Neuronal stem cell (in vitro differentiated cells): Measurements from ENCODE around the gene BCL2.

Experiments
- DNase-seq: peaks from one replicate; pipeline ENCODE4 v3.0.0-alpha.2; 2013; ENCODE audit warnings: low spot score
- H2AFZ ChIP-seq: one replicate; pipeline ENCODE4 v1.6.1; 2013; ENCODE audit warnings: mild to moderate bottlenecking, low read length, inconsistent platforms
- H2AK5ac ChIP-seq: 2 replicates; pipeline ENCODE4 v1.6.1; 2013; ENCODE audit warnings: low read depth, mild to moderate bottlenecking, inconsistent platforms, low read length, moderate library complexity, mixed read lengths
- H2BK120ac ChIP-seq: 2 replicates; pipeline ENCODE4 v1.6.1; 2013; ENCODE audit warnings: low read depth, mild to moderate bottlenecking, inconsistent platforms, low read length, moderate library complexity, mixed read lengths
- H2BK12ac ChIP-seq: one replicate; pipeline ENCODE4 v1.6.1; 2013; ENCODE audit warnings: low read length, inconsistent platforms
- H2BK15ac ChIP-seq: 2 replicates; pipeline ENCODE4 v1.6.1; 2013; ENCODE audit warnings: mild to moderate bottlenecking, low read length, inconsistent platforms, mixed read lengths
- H2BK5ac ChIP-seq: one replicate; pipeline ENCODE4 v1.6.1; 2013; ENCODE audit warnings: inconsistent platforms, mild to moderate bottlenecking, low read length, moderate library complexity
- H3K14ac ChIP-seq: one replicate; pipeline ENCODE4 v1.6.1; 2013; ENCODE audit warnings: low read length, inconsistent platforms
- H3K18ac ChIP-seq: 2 replicates; pipeline ENCODE4 v1.6.1; 2013; ENCODE audit warnings: low read length, inconsistent platforms
- H3K23ac ChIP-seq: 2 replicates; pipeline ENCODE4 v1.6.1; 2013; ENCODE audit warnings: low read depth, mild to moderate bottlenecking, mixed read lengths, low read length, inconsistent platforms; ENCODE audit not compliant: poor library complexity
- H3K27ac ChIP-seq: replicated peaks from 3 replicates; pipeline ENCODE4 v1.5.1; 2013; ENCODE audit warnings: low read length, inconsistent platforms
- H3K27me3 ChIP-seq, 3 experiments: 2 replicates each; pipeline ENCODE4 v1.6.1; 2013; ENCODE audit warnings: low read length in 3 of 3, mild to moderate bottlenecking in 2 of 3, inconsistent platforms in 1 of 3, low read depth in 1 of 3, mixed read lengths in 1 of 3, moderate library complexity in 1 of 3; ENCODE audit not compliant: control insufficient read depth in 3 of 3, insufficient read depth in 3 of 3
- H3K36me3 ChIP-seq, 2 donors: replicated peaks in 1 of 2; 2 replicates each; pipeline ENCODE4 v1.6.1; 2013; ENCODE audit warnings: low read length in 2 of 2; ENCODE audit not compliant: control insufficient read depth in 2 of 2, insufficient read depth in 2 of 2
- H3K4ac ChIP-seq: 2 replicates; pipeline ENCODE4 v1.6.1; 2013; ENCODE audit warnings: inconsistent platforms, mild to moderate bottlenecking, low read length, moderate library complexity
- H3K4me1 ChIP-seq, 2 donors: 1 replicate in 1 of 2; 2 replicates in 1 of 2; pipeline ENCODE4 v1.6.1; 2013; ENCODE audit warnings: low read length in 2 of 2, low read depth in 1 of 2; ENCODE audit not compliant: control insufficient read depth in 2 of 2, insufficient read depth in 1 of 2
- H3K4me2 ChIP-seq: one replicate; pipeline ENCODE4 v1.6.1; 2013; ENCODE audit warnings: mild to moderate bottlenecking, low read length, inconsistent platforms; ENCODE audit not compliant: insufficient read depth, poor library complexity, severe bottlenecking
- H3K4me3 ChIP-seq, 2 donors: 2 replicates each; pipeline ENCODE4 v1.5.1; 2013; ENCODE audit warnings: low read length in 2 of 2, mild to moderate bottlenecking in 2 of 2, inconsistent platforms in 1 of 2, moderate library complexity in 1 of 2
- H3K79me1 ChIP-seq: one replicate; pipeline ENCODE4 v1.6.1; 2013; ENCODE audit warnings: low read depth, mild to moderate bottlenecking, inconsistent platforms, low read length, moderate library complexity
- H3K9ac ChIP-seq: one replicate; pipeline ENCODE4 v1.6.1; 2013; ENCODE audit warnings: mild to moderate bottlenecking, low read depth, low read length, inconsistent platforms; ENCODE audit not compliant: poor library complexity
- H3K9me3 ChIP-seq, 2 donors: replicated peaks in 1 of 2; 2 replicates each; pipeline versions ENCODE3 to v1.6.1; 2013; ENCODE audit warnings: low read length in 2 of 2, mild to moderate bottlenecking in 2 of 2, inconsistent platforms in 1 of 2, low read depth in 1 of 2, mixed read lengths in 1 of 2, moderate library complexity in 1 of 2; ENCODE audit not compliant: control insufficient read depth in 2 of 2, insufficient read depth in 1 of 2
- H4K8ac ChIP-seq: one replicate; pipeline ENCODE4 v1.6.1; 2013; ENCODE audit warnings: low read depth, mild to moderate bottlenecking, inconsistent platforms, low read length, moderate library complexity
- H4K91ac ChIP-seq: one replicate; pipeline ENCODE4 v1.6.1; 2013; ENCODE audit warnings: low read length, low read depth, mild to moderate bottlenecking, inconsistent platforms; ENCODE audit not compliant: poor library complexity
- WGBS, 2 donors: extraction: QIAGEN DNeasy Blood & Tissue Kit; methylation state at CpG; one replicate each; pipeline ENCODE4 v1.1.7; 2013; ENCODE audit warnings: missing lambda C conversion rate in 2 of 2, mixed read lengths in 1 of 2; ENCODE audit not compliant: insufficient read length in 2 of 2, insufficient replicate concordance in 1 of 2; ENCODE audit errors: extremely low coverage in 2 of 2; 5-methylcytosine and 5-hydroxymethylcytosine counted together

The BCL2 gene

GRCh38 chr18:63261029-63261428, 58.5 kb downstream of the BCL2 start:
- H3K23ac ChIP-seq = no peak overlapping the region
- no peak overlapping the region for H3K18ac ChIP-seq
- no CpG with 5 or more reads among the region's 3 CpGs for WGBS, 2 donors
- H3K14ac ChIP-seq = no peak overlapping the region
- H3K36me3 ChIP-seq = no peaks in the 10 kb centered on the region
- H3K4me2 ChIP-seq = no peak overlapping the region
- H3K4ac ChIP-seq = no peak overlapping the region
- no peak overlapping the region for H4K8ac ChIP-seq
- no peak for DNase-seq
- H3K79me1 ChIP-seq = no peaks in the 10 kb centered on the region
- no peak overlapping the region for H2BK12ac ChIP-seq
- H3K27me3 ChIP-seq = no peaks in the 10 kb centered on the region
- H4K91ac ChIP-seq = no peak overlapping the region
- H3K27ac ChIP-seq = peak overlapping the region; percentile 28
- H3K4me3 ChIP-seq = no peak overlapping the region
- no peak overlapping the region for H2BK120ac ChIP-seq
- no peak overlapping the region for H2BK15ac ChIP-seq
- no peak overlapping the region for H2AFZ ChIP-seq
- no peak overlapping the region for H2BK5ac ChIP-seq
- no peak overlapping the region for H3K9ac ChIP-seq
- H2AK5ac ChIP-seq = no peak overlapping the region
- peaks cover 0 to 4% of the 10 kb centered on the region in 2 donors for H3K9me3 ChIP-seq
- peaks cover 7 to 11% of the 10 kb centered on the region in 2 donors for H3K4me1 ChIP-seq

DNA sequence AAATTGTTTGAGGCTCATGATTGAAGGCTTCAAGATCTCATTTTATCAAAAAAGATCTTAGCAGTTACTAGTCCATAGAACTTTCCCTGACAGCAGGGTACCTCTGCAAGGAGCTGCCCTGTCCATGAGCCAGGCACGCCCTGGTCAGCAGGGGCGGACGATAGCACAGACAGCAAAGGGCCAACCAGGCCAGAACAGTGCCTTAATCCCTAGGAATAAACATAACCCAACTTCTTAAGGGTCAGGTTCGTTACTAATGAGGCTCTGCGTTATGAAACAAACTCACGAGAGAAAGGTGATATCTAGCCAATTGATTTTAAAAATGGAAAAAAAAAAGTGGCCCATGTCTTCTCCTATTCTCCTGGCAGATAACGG, 59.2 kb downstream of the BCL2 start:
- Histone ChIP-seq H3K4me3 (no peak overlapping the region), H2AFZ (no peak overlapping the region)
- WGBS, 2 donors = no CpG with 5 or more reads among the region's 7 CpGs

GRCh38 chr18:63259567-63260379, 59.8 kb downstream of the BCL2 start:
- H3K9ac ChIP-seq = no peak overlapping the region
- no peak overlapping the region for H3K4me3 ChIP-seq
- H4K8ac ChIP-seq = no peak overlapping the region
- no peak overlapping the region for H3K4ac ChIP-seq
- no peak overlapping the region for H2AFZ ChIP-seq
- H3K4me2 ChIP-seq = no peak overlapping the region
- no CpG with 5 or more reads among the region's 10 CpGs for WGBS, 2 donors
- no peak overlapping the region for H2BK12ac ChIP-seq
- no peak overlapping the region for H2BK15ac ChIP-seq
- no peaks in the 10 kb centered on the region for H3K79me1 ChIP-seq
- peaks cover 0 to 4% of the 10 kb centered on the region in 2 donors for H3K9me3 ChIP-seq
- no peak overlapping the region for H2BK5ac ChIP-seq
- no peak overlapping the region for H3K14ac ChIP-seq
- H3K4me1 ChIP-seq = peaks cover 7 to 8% of the 10 kb centered on the region in 2 donors
- no peak overlapping the region for H3K27ac ChIP-seq
- DNase-seq = no peak
- no peak overlapping the region for H2BK120ac ChIP-seq
- H3K23ac ChIP-seq = no peak overlapping the region
- no peaks in the 10 kb centered on the region for H3K36me3 ChIP-seq
- no peaks in the 10 kb centered on the region for H3K27me3 ChIP-seq
- no peak overlapping the region for H4K91ac ChIP-seq
- H3K18ac ChIP-seq = no peak overlapping the region
- H2AK5ac ChIP-seq = no peak overlapping the region

More for the DNA sequence above, 59.2 kb downstream of the BCL2 start:
- H3K9ac ChIP-seq = no peak overlapping the region
- no peak overlapping the region for H4K8ac ChIP-seq
- no peak overlapping the region for H4K91ac ChIP-seq
- no peak overlapping the region for H3K4me2 ChIP-seq
- H3K27me3 ChIP-seq = no peaks in the 10 kb centered on the region
- no peak overlapping the region for H3K27ac ChIP-seq
- H2BK120ac ChIP-seq = no peak overlapping the region
- H2BK15ac ChIP-seq = no peak overlapping the region
- H2BK5ac ChIP-seq = no peak overlapping the region
- no peak overlapping the region for H3K14ac ChIP-seq
- no peak overlapping the region for H3K4ac ChIP-seq
- H3K18ac ChIP-seq = no peak overlapping the region
- no peak for DNase-seq
- no peak overlapping the region for H3K23ac ChIP-seq
- no peak overlapping the region for H2BK12ac ChIP-seq
- peaks cover 7 to 11% of the 10 kb centered on the region in 2 donors for H3K4me1 ChIP-seq
- H2AK5ac ChIP-seq = no peak overlapping the region
- H3K79me1 ChIP-seq = no peaks in the 10 kb centered on the region
- peaks cover 0 to 4% of the 10 kb centered on the region in 2 donors for H3K9me3 ChIP-seq
- H3K36me3 ChIP-seq = no peaks in the 10 kb centered on the region

DNA sequence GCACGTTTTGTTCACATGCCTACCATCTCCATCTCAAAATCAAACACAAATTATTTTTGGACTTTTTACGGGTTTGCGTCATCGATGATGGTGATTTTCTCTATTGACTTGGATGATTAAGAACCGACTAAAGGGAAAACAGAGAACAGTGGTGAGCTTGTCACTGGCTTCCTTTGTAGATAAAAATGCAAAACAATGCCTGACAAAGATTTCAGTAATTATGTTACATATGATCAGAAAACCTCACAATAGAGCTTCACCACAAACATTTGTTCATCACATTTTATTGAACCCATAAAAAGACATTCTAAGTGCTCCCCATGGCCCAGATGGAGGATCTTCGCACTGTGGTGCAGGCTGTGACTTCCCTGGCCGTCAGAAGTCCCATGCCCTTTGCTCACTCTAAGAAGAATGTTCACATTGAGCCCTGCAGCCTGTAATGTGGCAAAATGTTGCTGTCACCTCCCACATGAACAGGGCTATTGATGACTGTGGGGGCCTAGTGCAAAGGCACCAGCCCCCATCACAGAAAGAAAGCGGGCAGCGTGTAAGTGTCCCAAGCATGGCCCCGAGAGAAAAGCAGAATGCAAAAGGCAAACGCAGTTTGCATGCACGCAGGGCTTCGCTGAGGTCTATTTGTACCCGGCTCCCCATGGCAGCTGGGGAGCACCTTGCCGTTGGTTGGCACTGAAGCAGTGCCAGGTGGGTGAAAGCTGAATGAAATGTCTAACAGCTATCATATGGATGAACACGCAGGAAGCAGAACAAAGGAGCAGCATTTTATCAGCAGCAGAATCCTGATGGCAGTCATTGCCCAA, 60.6 kb downstream of the BCL2 start:
- Histone ChIP-seq H3K4me2 (no peak overlapping the region), H3K4me1 (peaks cover 0 to 7% of the 10 kb centered on the region in 2 donors), H3K18ac (no peak overlapping the region), H2BK120ac (no peak overlapping the region), H2BK12ac (no peak overlapping the region), H3K79me1 (no peaks in the 10 kb centered on the region), H3K23ac (no peak overlapping the region), H4K8ac (no peak overlapping the region), H3K27ac (no peak overlapping the region), H3K14ac (no peak overlapping the region), H3K36me3 (no peaks in the 10 kb centered on the region), H3K4ac (no peak overlapping the region), H2BK15ac (no peak overlapping the region), H4K91ac (no peak overlapping the region), H2BK5ac (no peak overlapping the region), H2AFZ (no peak overlapping the region), H3K9me3 (peaks cover 0 to 4% of the 10 kb centered on the region in 2 donors), H3K9ac (no peak overlapping the region), H2AK5ac (no peak overlapping the region), H3K4me3 (no peak overlapping the region), H3K27me3 (no peaks in the 10 kb centered on the region)
- no CpG with 5 or more reads among the region's 16 CpGs for WGBS, 2 donors
- DNase-seq = no peak
